Neuronal stem cell (in vitro differentiated cells): Measurements from ENCODE around the gene VCX2.
"Not testable (repeated sequence)": the region's sequence is repeated elsewhere in the genome, so short reads cannot be mapped to it uniquely, and the experiment has no call there.

Experiments
- DNase-seq: peaks from one replicate; pipeline ENCODE4 v3.0.0-alpha.2; 2013; ENCODE audit warnings: low spot score
- H2AFZ ChIP-seq: one replicate; pipeline ENCODE4 v1.6.1; 2013; ENCODE audit warnings: mild to moderate bottlenecking, low read length, inconsistent platforms
- H2AK5ac ChIP-seq: 2 replicates; pipeline ENCODE4 v1.6.1; 2013; ENCODE audit warnings: low read depth, mild to moderate bottlenecking, inconsistent platforms, low read length, moderate library complexity, mixed read lengths
- H2BK120ac ChIP-seq: 2 replicates; pipeline ENCODE4 v1.6.1; 2013; ENCODE audit warnings: low read depth, mild to moderate bottlenecking, inconsistent platforms, low read length, moderate library complexity, mixed read lengths
- H2BK12ac ChIP-seq: one replicate; pipeline ENCODE4 v1.6.1; 2013; ENCODE audit warnings: low read length, inconsistent platforms
- H2BK15ac ChIP-seq: 2 replicates; pipeline ENCODE4 v1.6.1; 2013; ENCODE audit warnings: mild to moderate bottlenecking, low read length, inconsistent platforms, mixed read lengths
- H2BK5ac ChIP-seq: one replicate; pipeline ENCODE4 v1.6.1; 2013; ENCODE audit warnings: inconsistent platforms, mild to moderate bottlenecking, low read length, moderate library complexity
- H3K14ac ChIP-seq: one replicate; pipeline ENCODE4 v1.6.1; 2013; ENCODE audit warnings: low read length, inconsistent platforms
- H3K18ac ChIP-seq: 2 replicates; pipeline ENCODE4 v1.6.1; 2013; ENCODE audit warnings: low read length, inconsistent platforms
- H3K23ac ChIP-seq: 2 replicates; pipeline ENCODE4 v1.6.1; 2013; ENCODE audit warnings: low read depth, mild to moderate bottlenecking, mixed read lengths, low read length, inconsistent platforms; ENCODE audit not compliant: poor library complexity
- H3K27ac ChIP-seq: replicated peaks from 3 replicates; pipeline ENCODE4 v1.5.1; 2013; ENCODE audit warnings: low read length, inconsistent platforms
- H3K27me3 ChIP-seq, 3 experiments: 2 replicates each; pipeline ENCODE4 v1.6.1; 2013; ENCODE audit warnings: low read length in 3 of 3, mild to moderate bottlenecking in 2 of 3, inconsistent platforms in 1 of 3, low read depth in 1 of 3, mixed read lengths in 1 of 3, moderate library complexity in 1 of 3; ENCODE audit not compliant: control insufficient read depth in 3 of 3, insufficient read depth in 3 of 3
- H3K36me3 ChIP-seq, 2 donors: replicated peaks in 1 of 2; 2 replicates each; pipeline ENCODE4 v1.6.1; 2013; ENCODE audit warnings: low read length in 2 of 2; ENCODE audit not compliant: control insufficient read depth in 2 of 2, insufficient read depth in 2 of 2
- H3K4ac ChIP-seq: 2 replicates; pipeline ENCODE4 v1.6.1; 2013; ENCODE audit warnings: inconsistent platforms, mild to moderate bottlenecking, low read length, moderate library complexity
- H3K4me1 ChIP-seq, 2 donors: 1 replicate in 1 of 2; 2 replicates in 1 of 2; pipeline ENCODE4 v1.6.1; 2013; ENCODE audit warnings: low read length in 2 of 2, low read depth in 1 of 2; ENCODE audit not compliant: control insufficient read depth in 2 of 2, insufficient read depth in 1 of 2
- H3K4me2 ChIP-seq: one replicate; pipeline ENCODE4 v1.6.1; 2013; ENCODE audit warnings: mild to moderate bottlenecking, low read length, inconsistent platforms; ENCODE audit not compliant: insufficient read depth, poor library complexity, severe bottlenecking
- H3K4me3 ChIP-seq, 2 donors: 2 replicates each; pipeline ENCODE4 v1.5.1; 2013; ENCODE audit warnings: low read length in 2 of 2, mild to moderate bottlenecking in 2 of 2, inconsistent platforms in 1 of 2, moderate library complexity in 1 of 2
- H3K79me1 ChIP-seq: one replicate; pipeline ENCODE4 v1.6.1; 2013; ENCODE audit warnings: low read depth, mild to moderate bottlenecking, inconsistent platforms, low read length, moderate library complexity
- H3K9ac ChIP-seq: one replicate; pipeline ENCODE4 v1.6.1; 2013; ENCODE audit warnings: mild to moderate bottlenecking, low read depth, low read length, inconsistent platforms; ENCODE audit not compliant: poor library complexity
- H3K9me3 ChIP-seq, 2 donors: replicated peaks in 1 of 2; 2 replicates each; pipeline versions ENCODE3 to v1.6.1; 2013; ENCODE audit warnings: low read length in 2 of 2, mild to moderate bottlenecking in 2 of 2, inconsistent platforms in 1 of 2, low read depth in 1 of 2, mixed read lengths in 1 of 2, moderate library complexity in 1 of 2; ENCODE audit not compliant: control insufficient read depth in 2 of 2, insufficient read depth in 1 of 2
- H4K8ac ChIP-seq: one replicate; pipeline ENCODE4 v1.6.1; 2013; ENCODE audit warnings: low read depth, mild to moderate bottlenecking, inconsistent platforms, low read length, moderate library complexity
- H4K91ac ChIP-seq: one replicate; pipeline ENCODE4 v1.6.1; 2013; ENCODE audit warnings: low read length, low read depth, mild to moderate bottlenecking, inconsistent platforms; ENCODE audit not compliant: poor library complexity
- WGBS, 2 donors: extraction: QIAGEN DNeasy Blood & Tissue Kit; methylation state at CpG; one replicate each; pipeline ENCODE4 v1.1.7; 2013; ENCODE audit warnings: missing lambda C conversion rate in 2 of 2, mixed read lengths in 1 of 2; ENCODE audit not compliant: insufficient read length in 2 of 2, insufficient replicate concordance in 1 of 2; ENCODE audit errors: extremely low coverage in 2 of 2; 5-methylcytosine and 5-hydroxymethylcytosine counted together

The VCX2 gene

GRCh38 chrX:8126092-8126491 lies 45.0 kb downstream of the VCX2 start:
- Histone ChIP-seq H3K4ac (no peak overlapping the region), H3K4me1 (no peaks in the 10 kb centered on the region), H3K18ac (no peak overlapping the region), H3K36me3 (no peaks in the 10 kb centered on the region), H3K9ac (no peak overlapping the region), H2AFZ (no peak overlapping the region), H3K9me3 (no peaks in the 10 kb centered on the region), H3K23ac (no peak overlapping the region), H3K14ac (no peak overlapping the region), H2BK5ac (no peak overlapping the region), H3K27ac (no peak overlapping the region), H3K27me3 (no peaks in the 10 kb centered on the region), H4K8ac (no peak overlapping the region), H3K79me1 (no peaks in the 10 kb centered on the region), H3K4me2 (no peak overlapping the region), H2BK15ac (no peak overlapping the region), H2BK12ac (no peak overlapping the region), H4K91ac (no peak overlapping the region), H3K4me3 (no peak overlapping the region), H2BK120ac (no peak overlapping the region), H2AK5ac (no peak overlapping the region)
- no peak for DNase-seq
- WGBS, 2 donors: 100% methylated on average over 1 of the region's 1 CpG; no CpG with 5 or more reads in 1 of the 2 donors

- H2AFZ ChIP-seq: no peak overlapping the region
- no peak overlapping the region for H3K14ac ChIP-seq
- H2BK15ac ChIP-seq: no peak overlapping the region
- no peaks in the 10 kb centered on the region for H3K27me3 ChIP-seq
- DNase-seq: no peak
- H2BK120ac ChIP-seq: no peak overlapping the region
- no CpG with 5 or more reads among the region's 6 CpGs for WGBS, 2 donors
- H2AK5ac ChIP-seq: no peak overlapping the region
- H3K79me1 ChIP-seq: no peaks in the 10 kb centered on the region
- no peak overlapping the region for H4K91ac ChIP-seq
- H3K9ac ChIP-seq: no peak overlapping the region
- H2BK12ac ChIP-seq: no peak overlapping the region
- H3K27ac ChIP-seq: no peak overlapping the region
- no peaks in the 10 kb centered on the region for H3K36me3 ChIP-seq
- no peak overlapping the region for H3K18ac ChIP-seq
- no peaks in the 10 kb centered on the region for H3K9me3 ChIP-seq
- no peak overlapping the region for H3K4ac ChIP-seq
- no peak overlapping the region for H4K8ac ChIP-seq
- no peak overlapping the region for H3K4me2 ChIP-seq
- H3K23ac ChIP-seq: no peak overlapping the region
- no peaks in the 10 kb centered on the region for H3K4me1 ChIP-seq
- H2BK5ac ChIP-seq: no peak overlapping the region
- no peak overlapping the region for H3K4me3 ChIP-seq
These were observed 45.5 kb downstream of the VCX2 start for GRCh38 chrX:8125566-8125965.

GRCh38 chrX:8122538-8122937 lies 48.5 kb downstream of the VCX2 start:
- Histone ChIP-seq H2BK120ac (no peak overlapping the region), H2BK5ac (no peak overlapping the region), H3K27me3 (no peaks in the 10 kb centered on the region), H2BK12ac (no peak overlapping the region), H3K4me3 (no peak overlapping the region), H3K36me3 (no peaks in the 10 kb centered on the region), H3K4ac (no peak overlapping the region), H4K91ac (no peak overlapping the region), H2AK5ac (no peak overlapping the region), H3K4me1 (no peaks in the 10 kb centered on the region), H2BK15ac (no peak overlapping the region), H3K9me3 (no peaks in the 10 kb centered on the region), H3K27ac (no peak overlapping the region), H3K4me2 (no peak overlapping the region), H3K23ac (no peak overlapping the region), H3K9ac (no peak overlapping the region), H3K79me1 (no peaks in the 10 kb centered on the region), H3K18ac (no peak overlapping the region), H4K8ac (no peak overlapping the region), H2AFZ (no peak overlapping the region), H3K14ac (no peak overlapping the region)
- WGBS, 2 donors: no CpG with 5 or more reads among the region's 6 CpGs
- no peak for DNase-seq

- not testable (repeated sequence) for H4K91ac ChIP-seq, DNase-seq, H3K79me1 ChIP-seq, H2BK12ac ChIP-seq, H2AK5ac ChIP-seq, H3K9me3 ChIP-seq, H2BK5ac ChIP-seq, H3K36me3 ChIP-seq, H4K8ac ChIP-seq, H3K4me1 ChIP-seq, H2AFZ ChIP-seq, H2BK15ac ChIP-seq, H3K4me2 ChIP-seq, H3K23ac ChIP-seq, H3K27me3 ChIP-seq, H2BK120ac ChIP-seq, H3K27ac ChIP-seq, H3K18ac ChIP-seq, H3K4me3 ChIP-seq, H3K4ac ChIP-seq, H3K9ac ChIP-seq, H3K14ac ChIP-seq
- WGBS, 2 donors: no CpG with 5 or more reads among the region's 23 CpGs
These were observed 49.7 kb downstream of the VCX2 start for GRCh38 chrX:8121391-8121790.
